ENCODE measurements around the gene SGPP2.

- TF ChIP-seq FOS (IDR thresholded peaks at IDR 0.05; ENCODE audit: low read depth, low read length), result no peak
- TF ChIP-seq CTCF (conservative IDR thresholded peaks at IDR 0.05; ENCODE audit: low read depth, low read length), result no peak
- TF ChIP-seq POLR2A (IDR thresholded peaks at IDR 0.05; ENCODE audit: low read depth, low read length), result no peak
- no peak for TF ChIP-seq MAFK (IDR thresholded peaks at IDR 0.05; ENCODE audit: low read depth, low read length)
- no peak for TF ChIP-seq RAD21 (IDR thresholded peaks at IDR 0.05; ENCODE audit: low read length)
- no peak for TF ChIP-seq CEBPB (IDR thresholded peaks at IDR 0.05; ENCODE audit: low read depth, low read length)
- TF ChIP-seq MXI1 (IDR thresholded peaks at IDR 0.05; ENCODE audit: borderline replicate concordance, low read depth, low read length), result no peak
Measured at GRCh38 chr2:222404151-222404905, 20.0 kb upstream of the SGPP2 start.

Measured in IMR-90 (cell line).